GM13976 (cell line): ENCODE results near the gene RAPGEF2.
"Not testable (repeated sequence)": the region's sequence is repeated elsewhere in the genome, so short reads cannot be mapped to it uniquely, and the experiment has no call there.

Experiments used
- DNase-seq: peaks from one replicate; pipeline ENCODE4 v3.0.0; 2012; ENCODE audit warnings: low spot score
- CTCF ChIP-seq: IDR thresholded peaks from 2 replicates; pipeline ENCODE4 v1.5.1; 2012; ENCODE audit warnings: borderline replicate concordance, mild to moderate bottlenecking; ENCODE audit not compliant: insufficient read depth; ENCODE audit errors: extremely low read depth, missing control alignments, control extremely low read depth
- in situ Hi-C: fragments of 300-500 bp; cut with MboI; formaldehyde crosslinking; loops from one replicate; pipeline ENCODE4 v1.12.0; 2022; ENCODE audit warnings: low sequenced_read_pairs, mixed read lengths, inconsistent platforms; ENCODE audit not compliant: unreplicated experiment

Gene RAPGEF2

GRCh38 chr4:159175989-159176375 is 73.1 kb downstream of the RAPGEF2 start:
- DNase-seq, result no peak
- in situ Hi-C loops, result loop anchor here (5.0 to 25.0 kb wide), 2 partner anchors 319 to 439 kb away; no protein-coding TSS in a partner anchor
- no peak for TF ChIP-seq CTCF

GRCh38 chr4:159177265-159178150 is 74.6 kb downstream of the RAPGEF2 start:
- DNase-seq, result no peak
- in situ Hi-C loops, result loop anchor here (5.0 to 25.0 kb wide), 2 partner anchors 320 to 440 kb away; no protein-coding TSS in a partner anchor
- TF ChIP-seq CTCF, result no peak

GRCh38 chr4:159178151-159178546 is 75.3 kb downstream of the RAPGEF2 start:
- in situ Hi-C loops, result loop anchor here (5.0 to 25.0 kb wide), 2 partner anchors 321 to 441 kb away; no protein-coding TSS in a partner anchor
- DNase-seq, result no peak
- TF ChIP-seq CTCF, result no peak

GRCh38 chr4:159178979-159179969 is 76.4 kb downstream of the RAPGEF2 start:
- in situ Hi-C loops, result loop anchor here (5.0 to 25.0 kb wide), 2 partner anchors 322 to 442 kb away; no protein-coding TSS in a partner anchor
- TF ChIP-seq CTCF, result no peak
- DNase-seq, result no peak

GRCh38 chr4:159183885-159184605 is 81.2 kb downstream of the RAPGEF2 start:
- in situ Hi-C loops, result loop anchor here (25.0 kb wide), 1 partner anchor 447 kb away; no protein-coding TSS in a partner anchor
- not testable (repeated sequence) for DNase-seq

GRCh38 chr4:159185591-159186023 is 82.7 kb downstream of the RAPGEF2 start:
- DNase-seq, result no peak
- in situ Hi-C loops, result loop anchor here (25.0 kb wide), 1 partner anchor 448 kb away; no protein-coding TSS in a partner anchor
- no peak for TF ChIP-seq CTCF
